GM21786 (cell line): ENCODE data around the gene SERTAD4.
A peak's percentile ranks its signal among the peaks of the same experiment; 100 is the strongest.
"Not testable (repeated sequence)": the region's sequence is repeated elsewhere in the genome, so short reads cannot be mapped to it uniquely, and the experiment has no call there.

Source experiments
- ATAC-seq: cut with Tn5 transposase; IDR thresholded peaks from one replicate; pipeline ENCODE4 v1.9.1; 2021; ENCODE audit not compliant: unreplicated experiment

The SERTAD4 gene

GRCh38 chr1:210257698-210258529 is 25.3 kb downstream of the SERTAD4 start:
- ATAC-seq: no peak

GRCh38 chr1:210259561-210259960 is 27.0 kb downstream of the SERTAD4 start:
- ATAC-seq: no peak

- ATAC-seq: no peak
Observed at GRCh38 chr1:210260096-210260495, 27.5 kb downstream of the SERTAD4 start.

GRCh38 chr1:210262167-210262896 is 29.7 kb downstream of the SERTAD4 start:
- no peak for ATAC-seq

- ATAC-seq: no peak
Observed at GRCh38 chr1:210262897-210263272, 30.3 kb downstream of the SERTAD4 start.

- ATAC-seq: no peak
Observed at GRCh38 chr1:210263963-210264362, 31.4 kb downstream of the SERTAD4 start.

GRCh38 chr1:210264496-210265380 is 32.1 kb downstream of the SERTAD4 start:
- ATAC-seq: no peak

GRCh38 chr1:210265392-210265955 is 32.9 kb downstream of the SERTAD4 start:
- not testable (repeated sequence) for ATAC-seq

GRCh38 chr1:210269981-210270380 is 37.4 kb downstream of the SERTAD4 start:
- ATAC-seq: no peak

GRCh38 chr1:210272666-210273065 is 40.1 kb downstream of the SERTAD4 start:
- no peak for ATAC-seq

- no peak for ATAC-seq
Observed at GRCh38 chr1:210280221-210280620, 47.6 kb downstream of the SERTAD4 start.

- no peak for ATAC-seq
Observed at GRCh38 chr1:210288116-210288515, 55.5 kb downstream of the SERTAD4 start.

- no peak for ATAC-seq
Observed at GRCh38 chr1:210289248-210289647, 56.7 kb downstream of the SERTAD4 start.

- no peak for ATAC-seq
Observed at GRCh38 chr1:210291081-210291764, 58.6 kb downstream of the SERTAD4 start.

GRCh38 chr1:210291786-210292230 is 59.2 kb downstream of the SERTAD4 start:
- no peak for ATAC-seq

- ATAC-seq: peak; percentile 66
Observed at GRCh38 chr1:210292231-210292871, 59.8 kb downstream of the SERTAD4 start.

GRCh38 chr1:210293171-210293607 is 60.6 kb downstream of the SERTAD4 start:
- ATAC-seq: no peak

GRCh38 chr1:210294999-210295745 is 62.6 kb downstream of the SERTAD4 start:
- no peak for ATAC-seq
